HG03520 (cell line): ENCODE results near the gene POLD3.

ENCODE experiments used
- ATAC-seq: cut with Tn5 transposase; IDR thresholded peaks from one replicate; pipeline ENCODE4 v1.9.1; 2021; ENCODE audit warnings: mild to moderate bottlenecking, moderate library complexity; ENCODE audit not compliant: unreplicated experiment

Gene POLD3, protein sequence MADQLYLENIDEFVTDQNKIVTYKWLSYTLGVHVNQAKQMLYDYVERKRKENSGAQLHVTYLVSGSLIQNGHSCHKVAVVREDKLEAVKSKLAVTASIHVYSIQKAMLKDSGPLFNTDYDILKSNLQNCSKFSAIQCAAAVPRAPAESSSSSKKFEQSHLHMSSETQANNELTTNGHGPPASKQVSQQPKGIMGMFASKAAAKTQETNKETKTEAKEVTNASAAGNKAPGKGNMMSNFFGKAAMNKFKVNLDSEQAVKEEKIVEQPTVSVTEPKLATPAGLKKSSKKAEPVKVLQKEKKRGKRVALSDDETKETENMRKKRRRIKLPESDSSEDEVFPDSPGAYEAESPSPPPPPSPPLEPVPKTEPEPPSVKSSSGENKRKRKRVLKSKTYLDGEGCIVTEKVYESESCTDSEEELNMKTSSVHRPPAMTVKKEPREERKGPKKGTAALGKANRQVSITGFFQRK

DNA sequence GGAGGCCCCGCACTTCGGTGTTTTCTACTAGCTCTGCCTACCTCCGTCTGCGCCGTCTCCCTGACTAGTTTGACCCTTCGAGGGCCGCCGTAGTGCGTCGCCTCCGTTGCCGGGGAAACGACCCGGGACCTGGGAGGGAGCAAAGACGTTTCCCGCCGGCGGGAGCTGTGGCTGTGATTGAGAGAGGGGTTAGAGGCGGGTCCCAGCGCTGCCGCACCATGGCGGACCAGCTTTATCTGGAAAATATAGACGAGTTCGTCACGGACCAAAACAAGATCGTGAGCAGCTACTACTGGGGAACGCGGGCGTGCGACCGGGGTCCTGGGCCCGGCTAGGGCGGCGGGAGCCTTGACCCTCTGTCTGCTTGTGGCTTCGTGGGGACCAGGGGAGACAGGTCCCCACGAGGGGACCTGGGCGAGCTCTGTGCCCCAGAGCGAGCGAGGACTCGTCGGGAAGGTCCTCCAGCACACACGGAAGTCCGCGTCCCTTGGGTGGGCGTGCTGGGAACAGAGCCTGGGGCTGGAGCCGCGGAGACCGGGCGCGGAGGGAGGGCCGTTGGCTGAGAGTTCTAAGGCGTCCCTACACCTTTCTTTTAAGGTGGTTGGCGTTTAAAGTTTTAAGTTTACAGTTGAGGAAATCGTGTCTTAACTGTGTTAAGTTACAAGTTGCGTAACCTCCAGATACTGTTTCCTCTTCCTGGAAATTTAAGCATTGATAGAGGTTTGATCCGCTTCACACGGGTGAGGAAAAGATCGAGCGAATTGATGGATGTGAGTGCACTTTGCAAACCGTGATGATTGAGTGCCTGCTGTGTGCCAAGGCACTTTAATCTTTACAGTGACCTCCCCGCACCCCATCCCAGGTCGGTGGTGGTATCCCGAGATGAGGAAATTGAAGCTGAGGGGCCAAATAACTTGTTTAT lies at the start of gene POLD3:
Gene POLD3, plus strand, starts transcription at position 142 of the 922 bp plus-strand sequence. Its CDS starts 77 bp downstream, at position 219.
- ATAC-seq, result peak; percentile 92

DNA sequence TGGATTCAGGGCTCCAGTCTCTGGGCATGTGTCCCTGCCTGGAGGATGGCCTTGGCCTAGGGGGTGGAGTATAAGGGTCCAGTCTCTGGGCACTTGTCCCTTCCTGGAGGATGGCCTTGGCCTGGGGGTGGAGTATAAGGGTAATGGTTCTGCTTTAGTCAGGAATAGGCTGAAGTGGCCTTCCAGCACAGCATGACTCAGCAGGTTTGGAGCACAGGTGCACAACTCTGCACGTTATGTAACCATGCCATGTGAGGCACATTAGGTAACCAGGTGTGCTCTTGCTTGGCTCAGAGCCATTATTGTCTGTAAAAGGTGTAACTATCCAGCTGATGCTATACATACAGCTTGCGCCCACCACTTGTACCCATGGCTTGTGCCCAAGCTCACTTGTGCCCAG lies 48.4 kb upstream of the POLD3 start:
- ATAC-seq, result no peak

DNA sequence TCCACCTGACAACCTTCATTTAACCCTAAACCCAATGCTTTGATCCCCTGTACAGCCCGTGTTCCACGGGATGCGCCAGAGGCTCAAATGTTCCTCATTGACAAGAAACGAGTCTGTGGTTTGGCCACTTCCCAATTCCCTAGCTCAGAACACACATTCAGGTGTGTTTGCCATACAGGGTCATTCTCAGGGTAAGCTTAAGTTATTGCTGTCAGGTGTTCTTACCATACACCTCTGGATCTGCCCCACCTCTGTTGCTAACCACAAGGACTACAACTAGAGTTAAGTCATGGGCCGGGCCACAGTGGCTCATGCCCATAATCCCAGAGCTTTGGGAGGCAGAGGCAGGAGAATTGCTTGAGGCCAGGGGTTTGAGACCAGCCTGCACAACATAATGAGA lies 45.6 kb upstream of the POLD3 start:
- no peak for ATAC-seq

DNA sequence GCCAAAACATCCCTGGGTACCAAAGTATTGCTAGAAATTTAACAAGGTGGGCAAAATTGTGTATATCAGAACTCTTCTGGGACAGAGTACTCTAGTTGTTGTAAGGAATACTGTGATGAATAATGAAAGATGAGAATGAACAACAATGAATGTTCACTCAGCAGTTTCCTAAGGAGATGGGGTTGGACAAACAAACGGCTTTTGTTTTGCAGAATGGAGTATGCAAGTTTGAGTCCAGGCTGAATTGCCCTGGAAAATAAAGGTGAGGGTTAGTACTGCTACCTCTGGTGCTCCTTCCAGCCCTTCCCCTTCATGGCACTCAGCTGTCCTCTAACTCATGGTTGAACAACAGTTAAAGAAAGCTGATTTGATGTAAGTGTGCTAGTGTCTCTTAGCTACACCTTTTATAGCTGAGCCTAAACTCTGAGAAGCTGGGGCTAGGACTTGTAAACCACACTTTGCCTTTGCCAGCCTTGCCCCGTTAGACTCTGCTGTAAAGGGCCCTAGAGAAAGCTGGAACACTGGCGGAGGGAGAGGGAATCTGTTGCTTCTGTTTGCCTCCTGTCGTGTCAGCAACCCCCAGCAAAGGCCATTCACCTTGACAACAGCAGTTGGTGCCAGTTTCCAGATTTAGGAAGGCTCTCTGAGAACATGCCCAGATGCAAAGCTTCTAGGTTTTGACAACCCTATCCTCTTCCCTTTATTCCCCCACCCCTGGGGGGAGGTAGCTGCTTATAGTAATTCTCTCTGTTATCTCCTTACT lies 41.2 kb upstream of the POLD3 start:
- no peak for ATAC-seq

DNA sequence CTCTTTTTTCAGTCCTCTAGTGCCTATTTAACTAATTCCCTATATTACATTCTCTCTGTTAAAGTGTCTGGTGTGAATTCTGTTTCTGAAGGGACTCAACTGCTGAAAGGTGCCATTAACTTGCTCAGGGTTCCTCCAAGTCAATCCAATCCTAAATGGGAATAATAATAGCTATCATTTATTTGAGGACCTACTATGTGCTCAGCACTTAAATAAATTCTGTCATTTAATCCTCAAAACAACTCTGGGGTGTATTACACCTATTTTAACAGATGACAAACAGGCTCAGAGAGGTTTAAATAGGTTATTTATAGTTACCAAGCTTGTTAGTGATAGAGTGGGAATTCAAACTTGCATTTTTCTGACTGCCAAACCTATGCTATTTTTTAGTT lies 40.6 kb upstream of the POLD3 start:
- ATAC-seq, result no peak

DNA sequence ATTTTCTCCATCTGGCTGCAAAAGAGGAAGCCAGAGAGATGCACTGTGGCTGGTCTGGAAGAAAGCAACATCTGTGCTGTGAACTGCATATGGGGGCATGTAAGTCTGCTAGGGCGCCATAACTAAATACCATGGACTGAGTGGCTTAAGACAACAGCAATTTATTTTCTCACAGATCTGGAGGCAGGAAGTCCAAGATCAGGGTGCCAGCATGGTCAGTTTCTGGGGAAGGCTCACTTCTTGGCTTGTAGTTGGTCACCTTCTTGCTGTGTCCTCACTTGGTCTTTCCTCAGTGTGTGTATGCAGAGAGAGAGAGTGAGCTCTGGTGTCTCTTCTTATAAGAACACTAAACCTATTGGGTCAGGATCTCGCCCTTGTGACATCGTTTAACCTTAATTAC lies 34.9 kb upstream of the POLD3 start:
- ATAC-seq, result no peak

DNA sequence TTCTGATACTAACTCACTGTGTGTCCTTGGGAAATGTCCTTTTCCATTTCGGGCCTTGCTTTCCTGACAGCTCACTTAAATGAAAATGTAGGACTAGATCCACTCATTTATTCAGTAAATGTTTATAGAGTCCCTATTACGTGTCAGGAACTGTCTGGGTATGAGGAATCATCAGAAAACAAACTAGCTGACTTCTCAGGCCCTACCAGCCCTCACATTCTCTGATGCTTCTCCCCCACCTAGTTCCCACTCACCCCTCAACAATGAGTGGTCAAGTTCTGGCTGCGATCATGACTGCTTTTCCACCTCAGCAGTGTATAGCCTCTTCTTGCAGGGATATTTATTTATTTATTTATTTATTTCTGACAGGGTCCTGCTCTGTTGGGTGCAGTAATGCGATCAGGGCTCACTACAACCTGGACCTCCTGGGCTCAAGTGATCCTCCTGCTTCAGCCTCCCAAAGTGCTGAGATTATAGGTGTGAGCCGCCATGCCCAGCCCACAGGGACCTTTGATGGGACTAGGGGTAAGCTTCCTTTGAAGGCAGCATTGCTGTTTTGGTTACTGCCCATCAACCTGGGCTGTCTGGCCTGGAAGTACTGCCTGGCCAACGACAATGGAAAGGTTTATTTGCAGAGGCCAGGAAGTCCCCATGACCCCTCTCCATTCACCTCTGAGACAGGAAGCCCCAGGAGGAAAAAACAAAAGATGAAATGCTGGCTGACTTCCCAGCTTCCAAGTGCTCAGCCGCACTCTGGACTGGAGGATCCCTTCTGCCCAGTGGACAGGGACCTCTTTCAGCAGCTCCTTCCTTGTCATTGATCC lies 33.1 kb upstream of the POLD3 start:
- no peak for ATAC-seq

DNA sequence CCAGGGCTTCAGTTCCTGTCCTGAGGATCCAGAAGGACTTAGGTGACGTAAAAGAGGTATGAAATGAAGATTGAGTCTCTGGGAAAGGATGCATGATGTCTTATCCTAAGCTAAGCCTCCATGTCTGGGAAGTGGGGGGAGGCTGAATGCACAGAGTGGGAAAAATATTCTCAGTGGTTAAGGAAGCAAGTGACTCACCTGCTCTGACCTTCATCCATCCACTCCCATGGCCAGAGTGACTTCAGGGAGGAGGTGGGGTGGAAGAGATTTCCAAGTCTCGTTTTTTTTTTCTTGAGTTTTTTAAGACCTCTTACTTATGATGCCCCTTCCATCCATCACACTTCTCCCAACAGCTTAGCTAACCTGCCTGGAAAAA lies 32.5 kb upstream of the POLD3 start:
- no peak for ATAC-seq

DNA sequence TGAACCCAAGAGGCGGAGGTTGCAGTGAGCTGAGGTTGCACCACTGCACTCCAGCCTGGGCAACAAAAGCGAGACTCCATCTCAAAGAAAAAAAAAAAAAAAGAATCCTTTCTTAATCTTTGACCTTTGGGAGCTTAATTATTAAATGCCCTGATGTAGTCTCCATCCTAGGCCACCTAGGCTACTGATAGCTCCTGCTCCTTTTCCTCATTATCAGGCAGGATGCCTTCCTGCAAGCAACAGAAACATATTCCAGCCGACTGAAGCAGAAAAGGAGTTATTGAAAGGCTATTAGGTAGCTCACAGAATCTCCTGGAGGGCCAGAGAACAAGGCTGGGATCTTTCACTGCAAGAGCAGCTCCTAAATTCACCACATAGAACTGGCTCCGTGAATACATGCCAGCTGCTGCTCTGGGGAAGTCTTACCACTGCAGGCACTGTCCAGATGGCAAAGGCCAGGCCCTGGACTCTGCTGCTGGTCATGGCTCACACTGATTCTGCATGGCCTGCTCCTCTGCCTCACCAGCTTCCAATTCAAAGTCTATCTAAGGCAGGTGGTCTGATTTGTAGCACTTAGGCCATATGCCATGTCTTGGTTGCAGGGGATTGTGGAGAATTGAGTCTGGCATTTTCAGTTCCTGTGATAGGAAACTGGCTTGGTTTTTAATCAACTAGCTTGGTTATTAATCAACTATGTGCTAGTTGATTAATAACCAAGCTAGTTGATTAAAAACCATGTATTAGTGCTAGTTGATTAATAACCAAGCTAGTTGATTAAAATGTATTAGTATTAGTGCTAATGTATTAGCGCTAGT lies 26.0 kb upstream of the POLD3 start:
- ATAC-seq, result no peak

DNA sequence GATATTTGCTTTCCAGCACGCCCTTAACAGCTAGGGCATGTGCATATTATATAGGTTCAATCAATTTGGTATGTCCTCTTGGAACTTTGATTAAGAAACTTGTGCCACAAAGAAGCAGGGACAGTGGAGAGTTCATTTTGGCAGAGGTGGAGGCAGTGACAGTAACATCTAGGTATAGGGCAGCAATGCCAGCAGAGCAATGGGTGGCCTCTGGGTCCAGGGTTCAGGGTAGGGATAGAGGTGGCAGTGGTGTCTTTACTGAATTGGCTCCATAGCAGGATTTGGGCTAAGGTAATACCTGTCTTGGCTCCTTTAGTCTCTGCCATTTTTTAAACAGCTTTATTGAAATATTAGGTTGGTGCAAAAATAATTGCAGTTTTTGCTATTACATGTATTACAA lies 24.4 kb upstream of the POLD3 start:
- ATAC-seq, result no peak

DNA sequence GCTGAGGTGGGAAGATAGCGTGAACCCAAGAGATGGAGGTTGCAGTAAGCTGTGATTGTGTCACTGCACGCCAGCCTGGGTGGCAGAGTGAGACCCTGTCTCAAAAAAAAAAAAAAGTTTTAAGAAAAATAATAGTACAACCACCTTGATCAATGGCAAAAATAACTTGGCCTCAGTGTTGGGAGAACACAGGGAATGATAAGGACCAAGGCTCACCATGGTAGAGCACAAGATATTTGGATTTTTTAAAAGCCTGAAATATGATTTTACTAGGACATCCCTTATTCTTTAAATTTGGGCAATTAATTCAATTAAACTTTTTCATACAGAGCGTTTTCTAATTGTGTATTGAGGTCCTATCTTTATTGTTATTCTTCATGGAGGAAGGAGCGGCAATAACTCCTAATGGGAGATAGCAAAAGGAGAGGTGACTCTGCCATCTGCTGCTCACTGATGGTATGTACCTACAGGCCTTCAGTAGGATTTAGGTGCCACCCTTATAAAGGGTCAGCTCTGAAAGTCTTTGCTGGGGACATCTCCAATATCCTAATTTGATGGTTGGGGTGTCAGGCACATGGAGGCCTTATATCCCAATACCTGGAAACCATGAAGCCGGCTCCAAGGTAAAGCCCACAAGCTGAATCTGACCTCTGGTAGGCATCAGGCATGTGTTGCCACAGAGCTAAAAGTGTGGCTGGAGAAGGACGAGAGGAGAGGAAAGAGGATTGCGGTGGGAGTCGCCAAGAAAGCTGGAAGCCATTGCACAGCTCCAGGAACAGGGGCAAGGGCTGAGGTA lies 21.9 kb upstream of the POLD3 start:
- no peak for ATAC-seq

DNA sequence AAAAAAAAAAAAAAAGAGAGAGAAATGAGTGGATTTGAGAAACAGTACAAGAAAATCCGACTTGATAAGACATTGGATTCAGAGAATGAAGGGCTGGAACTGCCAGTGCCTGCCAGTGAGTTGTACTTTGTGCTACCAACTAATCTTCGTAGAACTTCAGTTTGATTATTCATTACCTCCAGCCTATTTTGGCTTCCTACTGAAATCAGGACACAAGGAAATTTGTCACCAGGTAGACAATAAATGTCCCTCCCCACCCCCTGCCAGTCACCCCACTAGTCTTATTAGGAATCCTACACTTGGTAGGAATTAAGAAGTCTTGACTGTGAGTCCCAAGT lies 21.4 kb upstream of the POLD3 start:
- no peak for ATAC-seq

DNA sequence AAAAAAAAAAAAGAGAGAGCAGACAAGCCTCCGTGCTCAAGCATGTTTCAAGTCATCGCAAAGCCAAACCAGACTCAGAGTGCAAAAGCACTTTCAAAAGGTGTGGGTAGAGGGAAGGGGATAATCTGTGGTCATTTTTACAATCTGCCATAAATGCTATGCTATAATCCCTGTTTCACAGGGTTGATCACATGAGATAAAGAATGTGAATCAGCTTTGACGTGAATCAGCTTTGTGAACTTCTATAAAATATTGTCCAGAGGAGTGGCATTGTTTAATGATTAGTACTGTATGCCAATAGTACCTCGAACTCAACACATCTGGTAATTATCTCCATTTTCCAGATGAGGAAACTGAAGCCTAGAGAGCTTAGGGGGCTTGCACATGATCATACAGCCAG lies 20.0 kb upstream of the POLD3 start:
- ATAC-seq, result no peak

DNA sequence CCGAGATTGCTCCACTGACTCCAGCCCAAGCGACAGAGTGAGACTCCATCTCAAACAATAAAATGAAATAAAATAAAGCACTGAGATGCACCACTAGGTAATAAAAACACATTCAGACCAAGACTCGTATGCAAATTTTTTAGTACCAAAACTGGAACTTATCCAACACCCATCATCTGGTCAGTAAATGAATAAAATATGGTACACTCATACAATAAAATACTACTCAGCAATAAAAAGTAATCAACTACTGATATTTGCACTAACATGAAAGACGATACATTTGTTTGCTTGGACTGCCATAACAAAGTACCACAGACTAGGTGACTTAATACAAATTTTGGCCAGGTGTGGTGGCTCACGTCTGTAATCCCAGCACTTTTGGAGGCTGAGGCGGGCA lies 17.8 kb upstream of the POLD3 start:
- no peak for ATAC-seq

DNA sequence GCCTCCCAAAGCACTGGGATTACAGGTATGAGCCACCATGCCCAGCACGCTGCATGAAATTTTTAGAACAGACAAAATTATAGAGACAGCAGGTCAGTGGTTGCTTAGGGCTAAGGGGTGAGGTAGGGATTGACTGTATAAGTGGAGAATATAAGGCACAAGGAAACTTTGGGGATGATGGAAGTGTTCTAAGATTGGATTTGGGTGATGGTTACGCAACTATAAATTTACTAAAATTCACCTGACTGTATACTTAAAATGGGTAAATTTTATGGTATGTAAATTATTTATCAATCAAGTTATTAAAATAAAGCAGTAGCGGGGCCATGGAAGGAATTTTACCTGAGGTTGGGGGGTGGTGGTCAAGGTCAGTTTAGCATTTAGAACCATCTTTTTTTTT lies 16.4 kb upstream of the POLD3 start:
- no peak for ATAC-seq

DNA sequence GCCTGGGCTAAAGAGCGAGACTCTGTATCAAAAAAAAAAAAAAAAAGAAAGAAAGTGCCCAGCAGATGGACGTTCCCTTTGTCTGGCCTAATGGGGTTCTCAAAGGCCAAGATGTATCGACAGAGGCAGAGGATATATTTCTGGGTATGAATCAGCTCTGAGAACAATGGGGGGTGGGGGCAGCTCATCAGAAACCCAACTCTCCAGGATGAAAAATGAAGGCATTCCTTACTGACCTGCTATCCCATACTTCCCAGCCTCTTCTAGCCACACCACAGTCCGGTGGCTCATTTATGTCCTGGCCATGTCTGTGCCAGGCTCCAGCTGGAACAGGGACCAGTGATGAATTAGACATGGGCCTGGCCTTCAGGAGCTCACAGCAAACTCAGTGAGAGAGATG lies 15.2 kb upstream of the POLD3 start:
- no peak for ATAC-seq

DNA sequence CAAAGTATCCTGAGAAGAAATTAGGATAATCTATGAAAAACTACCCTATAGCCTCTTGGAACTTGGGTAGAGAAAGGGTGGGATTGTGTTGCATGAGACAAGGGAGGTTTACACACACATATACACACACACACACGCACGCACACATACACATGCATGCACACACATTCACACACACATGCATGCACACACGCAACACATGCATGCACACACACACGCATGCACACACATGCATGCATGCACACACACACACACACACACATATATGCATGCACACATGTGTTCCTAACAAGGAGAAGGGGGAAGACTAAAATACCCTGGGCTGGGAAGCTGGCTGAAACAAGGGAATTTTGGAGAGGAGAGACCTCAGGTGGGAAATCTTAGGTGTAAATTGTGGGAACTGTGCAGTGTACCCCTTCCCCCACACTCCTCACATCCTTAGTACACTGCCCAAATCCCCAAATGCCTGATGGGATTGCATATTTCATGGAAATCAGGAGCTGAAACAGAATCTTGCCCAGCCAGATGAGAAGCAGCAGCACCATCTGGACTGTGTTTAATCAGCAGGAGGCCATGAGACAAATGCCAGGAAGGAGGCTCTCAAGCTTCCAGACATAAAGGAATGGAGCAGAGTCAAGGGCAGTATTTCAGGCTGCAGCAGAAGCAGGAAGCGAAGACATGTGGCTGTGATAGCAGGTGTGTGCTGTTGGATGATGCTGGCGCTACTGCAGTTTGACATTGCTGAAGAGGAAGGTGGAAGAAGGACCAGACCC lies 14.6 kb upstream of the POLD3 start:
- no peak for ATAC-seq
